Thoracic aorta (tissue), 2 donors: ENCODE measurements around the gene NDUFA7. TPM values are rescaled to one million over a fixed set of nuclear protein-coding genes. Genes with fewer than 3 reads are reported as not detected.

Experiments
- total RNA-seq, 2 donors: library from RNA; depleted of rRNA; stranded (reverse); fragments of >200 nt; gene quantifications; one replicate each; pipeline versions ENCODE4 v1.1.0 to v1.2.3, GENCODE V29; 2016

NDUFA7 gene
- total RNA-seq, 2 donors from 2014 or later = 9.2 to 22.2 TPM

Other genes with a start within 250 kb of the NDUFA7 start
- not detected for gene FBN3, start 171.8 kb downstream of the NDUFA7 start, total RNA-seq
- gene CERS4, start 112.0 kb downstream of the NDUFA7 start, total RNA-seq = 10 to 100 TPM; 21.9 to 29.7 TPM
- 10 to 100 TPM; 21.7 to 58.1 TPM for gene CD320, start 13.0 kb downstream of the NDUFA7 start, total RNA-seq
- 100 to 1,000 TPM; 146 to 179 TPM for gene RPS28, start 121 bp upstream of the NDUFA7 start, total RNA-seq
- 10 to 100 TPM; 10.0 to 13.0 TPM for gene KANK3, start 21.9 kb upstream of the NDUFA7 start, total RNA-seq
- 10 to 100 TPM; 29.9 to 99.1 TPM for gene ANGPTL4, start 42.8 kb upstream of the NDUFA7 start, total RNA-seq
- 10 to 100 TPM; 53.4 to 69.3 TPM for gene RAB11B, start 69.0 kb upstream of the NDUFA7 start, total RNA-seq
- 100 to 1,000 TPM; 165 to 294 TPM for gene MARCHF2, start 91.9 kb upstream of the NDUFA7 start, total RNA-seq
- 100 to 1,000 TPM; 117 to 155 TPM for gene HNRNPM, start 123.6 kb upstream of the NDUFA7 start, total RNA-seq
- gene PRAM1, start 181.3 kb upstream of the NDUFA7 start, total RNA-seq = 1 to 10 TPM in 1 of 2 donors, under 1 TPM in 1; 0.28 to 1.2 TPM
- gene ZNF414, start 192.8 kb upstream of the NDUFA7 start, total RNA-seq = 10 to 100 TPM in 1 of 2 donors, 1 to 10 TPM in 1; 6.5 to 10.6 TPM